Measurements from ENCODE around the gene OR4X1.
"Not testable (repeated sequence)": the region's sequence is repeated elsewhere in the genome, so short reads cannot be mapped to it uniquely, and the experiment has no call there.

The OR4X1 gene, protein sequence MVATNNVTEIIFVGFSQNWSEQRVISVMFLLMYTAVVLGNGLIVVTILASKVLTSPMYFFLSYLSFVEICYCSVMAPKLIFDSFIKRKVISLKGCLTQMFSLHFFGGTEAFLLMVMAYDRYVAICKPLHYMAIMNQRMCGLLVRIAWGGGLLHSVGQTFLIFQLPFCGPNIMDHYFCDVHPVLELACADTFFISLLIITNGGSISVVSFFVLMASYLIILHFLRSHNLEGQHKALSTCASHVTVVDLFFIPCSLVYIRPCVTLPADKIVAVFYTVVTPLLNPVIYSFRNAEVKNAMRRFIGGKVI

GRCh38 chr11:48263423-48263911 lies at the start of gene OR4X1:
OR4X1 (plus strand) TSS chr11:48263861; CDS start chr11:48263861, 0 bp downstream.
- DNase-seq = no peak

DNA sequence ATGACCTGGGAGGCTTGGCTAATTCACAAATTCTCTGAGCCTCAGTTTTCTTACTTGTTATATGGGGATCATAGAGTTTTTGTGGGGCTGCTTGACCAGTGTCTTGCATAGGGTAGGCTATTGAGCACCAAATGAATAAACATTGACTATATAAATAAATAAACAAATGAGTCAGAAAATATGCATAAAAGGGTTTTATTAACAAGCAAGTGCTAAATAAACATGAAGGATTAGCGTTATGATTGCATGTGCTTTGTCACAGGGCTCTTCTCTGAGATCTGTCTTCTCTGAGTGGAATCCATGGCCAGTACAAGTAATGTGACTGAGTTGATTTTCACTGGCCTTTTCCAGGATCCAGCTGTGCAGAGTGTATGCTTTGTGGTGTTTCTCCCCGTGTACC lies 47.2 kb upstream of the OR4X1 start, which contains the start of gene OR4B1:
OR4B1 (plus strand) TSS at position 301 of the 400 bp plus-strand sequence; CDS start at position 301, 0 bp downstream.
- no peak for DNase-seq

DNA sequence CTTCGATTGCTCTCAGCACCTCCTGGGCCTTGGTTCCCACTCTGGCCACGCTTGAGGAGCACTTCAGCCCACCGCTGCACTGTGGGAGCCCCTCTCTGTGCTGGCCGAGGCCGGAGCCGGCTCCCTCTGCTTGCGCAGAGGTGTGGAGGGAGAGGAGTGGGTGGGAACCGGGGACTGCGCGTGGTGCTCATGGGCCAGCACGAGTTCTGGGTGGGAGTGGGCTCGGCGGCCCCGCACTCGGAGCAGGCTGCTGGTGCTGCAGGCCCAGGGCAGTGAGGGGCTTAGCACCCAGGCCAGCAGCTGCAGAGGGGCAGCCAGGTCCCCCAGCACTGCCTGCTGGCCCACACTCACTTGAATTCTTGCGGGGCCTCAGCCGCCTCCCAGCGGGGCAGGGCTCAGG lies 34.9 kb upstream of the OR4X1 start:
- no peak for DNase-seq

DNA sequence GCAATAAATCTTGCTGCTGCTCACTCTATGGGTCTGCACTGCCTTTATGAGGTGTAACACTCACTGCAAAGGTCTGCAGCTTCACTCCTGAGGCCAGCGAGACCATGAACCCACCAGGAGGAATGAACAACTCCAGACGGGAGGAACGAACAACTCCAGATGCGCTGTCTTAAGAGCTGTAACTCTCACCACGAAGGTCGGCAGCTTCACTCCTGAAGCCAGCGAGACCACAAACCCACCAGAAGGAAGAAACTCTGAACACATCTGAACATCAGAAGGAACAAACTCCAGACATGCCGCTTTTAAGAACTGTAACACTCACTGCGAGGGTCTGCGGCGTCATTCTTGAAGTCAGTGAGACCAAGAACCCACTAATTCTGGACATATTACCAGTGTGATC lies 33.6 kb upstream of the OR4X1 start:
- not testable (repeated sequence) for DNase-seq

- no peak for DNase-seq
These were observed 25.9 kb upstream of the OR4X1 start for GRCh38 chr11:48237727-48238126.

GRCh38 chr11:48242501-48242900 lies 21.2 kb upstream of the OR4X1 start:
- no peak for DNase-seq

DNA sequence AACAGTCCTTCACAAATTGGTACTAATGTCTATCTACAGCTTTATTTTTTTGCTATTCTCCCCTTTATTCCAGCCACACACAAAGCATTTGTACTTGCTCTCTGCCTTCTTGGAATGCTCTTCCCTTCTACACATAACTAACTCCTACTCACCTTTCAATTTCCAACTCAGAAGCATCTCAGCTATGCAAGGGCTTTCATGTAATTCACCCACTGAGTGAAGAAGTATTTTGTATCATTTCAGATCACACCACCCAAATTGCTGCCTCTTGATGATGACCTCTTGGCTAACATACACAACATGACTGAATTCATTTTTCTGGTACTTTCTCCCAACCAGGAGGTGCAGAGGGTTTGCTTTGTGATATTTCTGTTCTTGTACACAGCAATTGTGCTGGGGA lies 18.9 kb upstream of the OR4X1 start, which contains the start of gene OR4X2:
OR4X2 (plus strand) TSS at position 301 of the 400 bp plus-strand sequence; CDS start at position 301, 0 bp downstream.
- DNase-seq = no peak

DNA sequence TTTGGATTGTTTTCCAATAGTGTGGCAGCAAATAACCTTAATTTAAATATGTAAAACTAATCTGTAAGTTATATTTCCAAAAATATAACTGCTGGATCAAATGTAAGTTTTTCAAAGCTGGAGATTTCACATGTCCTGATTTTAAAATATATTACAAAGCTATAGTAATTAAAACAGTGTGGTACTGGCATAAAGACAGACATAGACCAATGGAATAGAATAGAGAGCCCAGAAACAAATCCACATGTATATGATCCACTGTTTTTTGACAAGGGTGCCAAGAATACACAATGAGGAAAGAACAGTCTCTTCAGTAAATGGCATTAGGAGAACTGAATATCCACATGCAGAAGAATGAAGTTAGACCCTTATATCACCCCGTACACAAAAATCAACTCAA lies 14.8 kb upstream of the OR4X1 start:
- DNase-seq = no peak

DNA sequence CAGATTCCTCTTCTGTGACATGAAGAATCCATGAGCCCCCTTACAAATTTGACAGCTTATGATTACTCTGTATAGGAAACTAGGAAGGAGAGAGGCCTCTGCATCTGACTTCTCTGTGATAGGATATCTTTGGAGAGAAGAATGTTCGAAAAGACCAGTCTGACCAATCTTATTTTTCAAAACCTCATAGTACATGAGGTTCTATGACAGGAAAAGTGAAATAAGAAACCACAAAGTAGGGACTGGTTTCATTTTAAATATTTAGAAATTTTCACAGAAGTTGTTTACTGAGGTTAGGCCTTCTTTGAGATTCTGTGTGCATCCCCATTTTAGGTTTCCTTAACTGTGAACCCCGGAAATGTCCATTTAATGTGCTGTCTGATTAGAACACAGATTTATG lies 2.1 kb upstream of the OR4X1 start:
- no peak for DNase-seq

GRCh38 chr11:48270621-48271020 lies 7.0 kb downstream of the OR4X1 start:
- no peak for DNase-seq

GRCh38 chr11:48272606-48273005 lies 8.9 kb downstream of the OR4X1 start:
- DNase-seq = no peak

- no peak for DNase-seq
These were observed 42.3 kb downstream of the OR4X1 start, which contains the start of gene OR4S1 for GRCh38 chr11:48305923-48306322. OR4S1 (plus strand) TSS chr11:48306223; CDS start chr11:48306223, 0 bp downstream.

GRCh38 chr11:48307760-48308386 lies 44.2 kb downstream of the OR4X1 start:
- peak; percentile 77 for DNase-seq

DNA sequence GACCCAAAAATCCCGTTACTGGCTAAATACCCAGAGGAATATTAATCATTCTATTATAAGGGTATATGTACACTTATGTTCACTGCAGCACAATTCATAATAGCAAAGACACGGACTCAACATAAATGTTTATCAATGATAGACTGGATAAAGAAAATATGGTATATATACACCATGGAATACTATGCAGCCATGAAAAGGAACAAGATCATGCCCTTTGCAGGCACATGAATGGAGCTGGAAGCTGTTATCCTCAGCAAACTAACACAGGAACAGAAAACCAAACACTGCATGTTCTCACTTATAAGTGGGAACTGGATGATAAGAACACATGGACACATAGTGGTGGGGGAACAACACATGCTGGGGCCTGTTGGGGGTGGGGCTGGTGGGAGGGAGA lies 49.9 kb downstream of the OR4X1 start:
- DNase-seq = not testable (repeated sequence)
